ENCODE results near the gene NEK7.

DNA sequence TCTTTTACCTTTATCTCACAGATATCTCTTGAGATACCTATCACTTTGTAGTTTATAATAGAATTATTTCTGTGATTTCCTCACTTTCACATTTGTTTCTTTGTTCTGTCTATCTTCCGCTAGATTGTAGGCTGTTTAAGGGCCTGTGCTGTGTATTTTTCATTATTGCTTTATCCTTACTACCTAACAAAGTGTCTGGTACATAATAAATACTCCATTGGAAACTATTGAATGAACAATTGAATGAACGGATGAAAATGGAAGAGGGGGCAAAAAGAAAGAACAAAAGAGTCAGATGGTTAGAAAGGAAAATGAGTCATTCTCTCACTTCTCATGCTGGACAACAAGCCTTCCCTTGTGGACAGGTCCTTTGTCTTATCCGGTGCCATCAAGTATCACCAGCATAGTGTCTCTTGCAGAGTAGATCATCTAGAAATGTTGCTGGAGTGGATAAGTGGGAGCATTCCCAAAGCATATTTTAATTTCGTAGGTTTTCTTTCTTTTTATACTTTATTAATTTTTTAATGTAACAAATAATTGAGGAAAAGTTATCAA is 159.8 kb downstream of the NEK7 start:
- TF ChIP-seq POLR2A (IDR thresholded peaks at IDR 0.05; ENCODE audit: low read length) (no peak), GATA1 (IDR thresholded peaks at IDR 0.05; ENCODE audit: low read depth, low read length) (no peak)
